ENCODE data around the gene KCNC3. TPM values are rescaled to one million over a fixed set of nuclear protein-coding genes. Genes with fewer than 3 reads are reported as not detected.
A peak's percentile ranks its signal among the peaks of the same experiment; 100 is the strongest.

Gene KCNC3
- total RNA-seq: 1 to 10 TPM; 1.3 to 2.3 TPM

GRCh38 chr19:50329146-50329925, at the start of gene KCNC3:
Gene KCNC3, minus strand, starts transcription at chr19:50329377. Its CDS starts 295 bp downstream, at chr19:50329082.
- H3K9me3 Mint-ChIP-seq (ENCODE audit: low read depth): no peaks in the 10 kb centered on the region
- CTCF ChIA-PET: interaction anchor here (0.8 to 1.4 kb wide), 7 partner anchors 8 to 132 kb away, joined by 3 to 8 read pairs (median 3); no protein-coding TSS in a partner anchor
- H3K4me1 Mint-ChIP-seq: peaks cover 60% of the 10 kb centered on the region
- peak within 1 kb of the TSS; percentile 79 for H3K4me3 Mint-ChIP-seq
- peaks cover 53% of the 10 kb centered on the region for H3K27me3 Mint-ChIP-seq
- peaks cover 10% of the 10 kb centered on the region for H3K36me3 Mint-ChIP-seq
- H3K27ac Mint-ChIP-seq: peak within 1 kb of the TSS; percentile 88
- DNase-seq (peak; percentile 98), ATAC-seq (peak; percentile 61)

- CTCF ChIA-PET: no interaction called here
- H3K4me3 Mint-ChIP-seq: no peak overlapping the region
- no peaks in the 10 kb centered on the region for H3K9me3 Mint-ChIP-seq (ENCODE audit: low read depth)
- no peak for DNase-seq
- peaks cover 29% of the 10 kb centered on the region for H3K36me3 Mint-ChIP-seq
- peaks cover 28% of the 10 kb centered on the region for H3K4me1 Mint-ChIP-seq
- H3K27me3 Mint-ChIP-seq: no peaks in the 10 kb centered on the region
- no peak for ATAC-seq
- H3K27ac Mint-ChIP-seq: no peak overlapping the region
Observed at GRCh38 chr19:50378863-50379236, 49.7 kb upstream of the KCNC3 start.

- H3K36me3 Mint-ChIP-seq: peaks cover 29% of the 10 kb centered on the region
- H3K27me3 Mint-ChIP-seq: no peaks in the 10 kb centered on the region
- H3K4me3 Mint-ChIP-seq: no peak overlapping the region
- CTCF ChIA-PET: interaction anchor here (1.0 kb wide), 1 partner anchor 9 kb away, joined by 3 read pairs; no protein-coding TSS in a partner anchor
- H3K9me3 Mint-ChIP-seq (ENCODE audit: low read depth): no peaks in the 10 kb centered on the region
- ATAC-seq (no peak), DNase-seq (no peak)
- H3K27ac Mint-ChIP-seq: no peak overlapping the region
- H3K4me1 Mint-ChIP-seq: peaks cover 23% of the 10 kb centered on the region
Observed at GRCh38 chr19:50378169-50378862, 49.1 kb upstream of the KCNC3 start.

GRCh38 chr19:50377517-50377916, 48.3 kb upstream of the KCNC3 start:
- no peaks in the 10 kb centered on the region for H3K9me3 Mint-ChIP-seq (ENCODE audit: low read depth)
- peaks cover 20% of the 10 kb centered on the region for H3K4me1 Mint-ChIP-seq
- CTCF ChIA-PET: interaction anchor here (1.0 to 1.5 kb wide), 2 partner anchors 8 to 44 kb away, joined by 3 to 4 read pairs; no protein-coding TSS in a partner anchor
- no peak overlapping the region for H3K4me3 Mint-ChIP-seq
- H3K36me3 Mint-ChIP-seq: peaks cover 29% of the 10 kb centered on the region
- DNase-seq: no peak
- H3K27ac Mint-ChIP-seq: peak overlapping the region; percentile 99
- no peaks in the 10 kb centered on the region for H3K27me3 Mint-ChIP-seq
- ATAC-seq: no peak

- H3K36me3 Mint-ChIP-seq: peaks cover 29% of the 10 kb centered on the region
- CTCF ChIA-PET: interaction anchor here (1.0 to 1.5 kb wide), 2 partner anchors 8 to 43 kb away, joined by 3 to 4 read pairs; no protein-coding TSS in a partner anchor
- H3K27me3 Mint-ChIP-seq: no peaks in the 10 kb centered on the region
Observed at GRCh38 chr19:50377051-50377461, 47.9 kb upstream of the KCNC3 start.

GRCh38 chr19:50376166-50377050, 47.2 kb upstream of the KCNC3 start, which contains the start of gene NR1H2:
Gene NR1H2, plus strand, starts transcription at chr19:50376457. Its CDS starts 1,149 bp downstream, at chr19:50377606.
- Mint-ChIP-seq H3K4me3 (peak within 1 kb of the TSS; percentile 95), H3K4me1 (peaks cover 20% of the 10 kb centered on the region), H3K36me3 (peaks cover 28% of the 10 kb centered on the region), H3K27me3 (no peaks in the 10 kb centered on the region), H3K27ac (peak within 1 kb of the TSS; percentile 99), H3K9me3 (ENCODE audit: low read depth) (no peaks in the 10 kb centered on the region)
- peak; percentile 97 for DNase-seq
- CTCF ChIA-PET: interaction anchor here (0.8 to 1.9 kb wide), 9 partner anchors 9 to 180 kb away, joined by 3 to 16 read pairs (median 4); partner anchors contain the start of gene NAPSA
- peak; percentile 93 for ATAC-seq

More at GRCh38 chr19:50377051-50377461, 47.9 kb upstream of the KCNC3 start:
- ATAC-seq (peak; percentile 40), DNase-seq (peak; percentile 68)
- Mint-ChIP-seq H3K4me1 (peaks cover 20% of the 10 kb centered on the region), H3K27ac (peak overlapping the region; percentile 99), H3K9me3 (ENCODE audit: low read depth) (no peaks in the 10 kb centered on the region), H3K4me3 (peak overlapping the region; percentile 95)

- Mint-ChIP-seq H3K27me3 (no peaks in the 10 kb centered on the region), H3K36me3 (peaks cover under 1% of the 10 kb centered on the region), H3K4me3 (no peak overlapping the region), H3K27ac (no peak overlapping the region), H3K9me3 (ENCODE audit: low read depth) (no peaks in the 10 kb centered on the region), H3K4me1 (peaks cover 31% of the 10 kb centered on the region)
- CTCF ChIA-PET: interaction anchor here (1.0 to 7.5 kb wide), 2 partner anchors 13 to 185 kb away, joined by 3 to 64 read pairs; no protein-coding TSS in a partner anchor
- no peak for DNase-seq
- ATAC-seq: no peak
Observed at GRCh38 chr19:50371914-50372475, 42.8 kb upstream of the KCNC3 start.

GRCh38 chr19:50368649-50369570, 39.7 kb upstream of the KCNC3 start:
- peak; percentile 90 for DNase-seq
- peak overlapping the region; percentile 88 for H3K4me3 Mint-ChIP-seq
- CTCF ChIA-PET: interaction anchor here (0.7 to 7.5 kb wide), 17 partner anchors 9 to 413 kb away, joined by 3 to 64 read pairs (median 5); partner anchors contain the start of genes JOSD2 and POLD1
- no peaks in the 10 kb centered on the region for H3K27me3 Mint-ChIP-seq
- ATAC-seq: peak; percentile 82
- H3K27ac Mint-ChIP-seq: peak overlapping the region; percentile 88
- H3K36me3 Mint-ChIP-seq: no peaks in the 10 kb centered on the region
- H3K9me3 Mint-ChIP-seq (ENCODE audit: low read depth): no peaks in the 10 kb centered on the region
- peaks cover 39% of the 10 kb centered on the region for H3K4me1 Mint-ChIP-seq

GRCh38 chr19:50365434-50366306, 36.5 kb upstream of the KCNC3 start, which contains the start of gene NAPSA:
Gene NAPSA, minus strand, starts transcription at chr19:50365639. Its CDS starts 18 bp downstream, at chr19:50365621.
- DNase-seq: no peak
- Mint-ChIP-seq H3K27ac (peak within 1 kb of the TSS; percentile 90), H3K36me3 (peaks cover 5% of the 10 kb centered on the region), H3K27me3 (no peaks in the 10 kb centered on the region), H3K4me1 (peaks cover 68% of the 10 kb centered on the region), H3K4me3 (peak within 1 kb of the TSS; percentile 56), H3K9me3 (ENCODE audit: low read depth) (no peaks in the 10 kb centered on the region)
- CTCF ChIA-PET: interaction anchor here (0.9 to 7.5 kb wide), 5 partner anchors 7 to 96 kb away, joined by 3 to 64 read pairs (median 8); partner anchors contain the start of genes NR1H2 and POLD1
- no peak for ATAC-seq

GRCh38 chr19:50362656-50363424, 33.7 kb upstream of the KCNC3 start:
- Mint-ChIP-seq H3K27ac (peak overlapping the region; percentile 91), H3K9me3 (ENCODE audit: low read depth) (no peaks in the 10 kb centered on the region), H3K27me3 (no peaks in the 10 kb centered on the region), H3K36me3 (peaks cover 13% of the 10 kb centered on the region), H3K4me3 (peak overlapping the region; percentile 21), H3K4me1 (peaks cover 75% of the 10 kb centered on the region)
- CTCF ChIA-PET: interaction anchor here (1.0 to 1.8 kb wide), 4 partner anchors 21 to 124 kb away, joined by 3 to 6 read pairs (median 4); partner anchors contain the start of genes KCNC3 and POLD1
- DNase-seq: no peak
- ATAC-seq: peak; percentile 20
